ENCODE data around the gene MRPS18B. TPM values are rescaled to one million over a fixed set of nuclear protein-coding genes. Genes with fewer than 3 reads are reported as not detected.

MRPS18B gene
- total and polyA plus RNA-seq, 2 of the 13 experiments (the other 11 are each of a cell fraction or from before 2014, with no cell fraction given) = 125 to 131 TPM

DNA sequence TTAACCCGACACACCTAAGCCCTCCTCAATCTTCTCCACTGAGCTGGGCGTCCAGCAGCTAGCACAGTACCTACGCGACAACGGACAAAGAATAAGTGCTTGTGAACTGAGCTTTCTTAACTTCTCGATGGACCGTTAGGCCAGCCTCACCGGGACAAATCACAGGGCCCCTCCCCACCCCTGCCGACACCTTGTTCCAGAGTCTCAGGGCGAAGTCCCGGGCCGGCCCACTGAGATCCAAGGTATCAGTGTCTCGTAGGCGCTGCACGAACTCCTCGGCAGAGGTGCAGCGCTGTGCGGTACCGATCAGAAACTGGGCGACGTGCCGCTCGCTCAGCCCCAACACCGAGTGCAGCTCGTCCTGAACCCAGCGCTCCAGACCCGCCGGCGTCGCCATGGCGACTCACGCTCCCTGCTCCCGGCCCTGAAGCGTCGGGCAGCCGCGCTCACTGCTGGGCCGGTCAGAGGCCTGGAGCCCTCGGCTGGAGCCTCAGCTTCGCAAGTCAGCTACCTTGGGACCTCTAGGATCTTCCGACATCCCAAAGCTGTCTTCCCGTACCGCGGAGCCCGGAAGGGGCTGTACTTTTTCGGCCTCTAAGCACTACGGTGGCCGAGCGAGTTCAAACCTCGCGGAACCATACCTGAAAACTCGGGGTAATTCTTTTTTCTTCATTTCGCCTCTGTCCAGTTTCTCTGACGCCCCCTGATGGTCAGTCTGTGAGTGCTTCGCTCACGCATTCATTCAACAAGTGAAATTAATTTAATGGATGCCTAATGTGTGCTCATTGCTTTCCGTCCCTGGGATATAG lies 55.0 kb downstream of the MRPS18B start, which contains the start of gene DHX16 (continued):
- TF ChIP-seq GTF2F1 (IDR thresholded peaks at IDR 0.05; ENCODE audit: low read length) = no peak
- peak; percentile 67 for TF ChIP-seq AGO2 (optimal IDR thresholded peaks at IDR 0.05; ENCODE audit: low read depth, low read length)
- TF ChIP-seq, protein P1, sequence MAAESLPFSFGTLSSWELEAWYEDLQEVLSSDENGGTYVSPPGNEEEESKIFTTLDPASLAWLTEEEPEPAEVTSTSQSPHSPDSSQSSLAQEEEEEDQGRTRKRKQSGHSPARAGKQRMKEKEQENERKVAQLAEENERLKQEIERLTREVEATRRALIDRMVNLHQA (CRISPR knock-in tag; IDR thresholded peaks at IDR 0.05) = no peak
- no peak for TF ChIP-seq ZNF7 (CRISPR knock-in tag; IDR thresholded peaks at IDR 0.05)
- peak; percentile 93; the same call in 1 of the 2 replicates for TF ChIP-seq ZNF274 (CRISPR knock-in tag; IDR thresholded peaks at IDR 0.05)
- 0 out of 2 replicates have a peak, but pooled peaks have one; percentile 27 for TF ChIP-seq GPN1 (CRISPR knock-in tag; IDR thresholded peaks at IDR 0.05; ENCODE audit: borderline replicate concordance)
- TF ChIP-seq, protein P2, sequence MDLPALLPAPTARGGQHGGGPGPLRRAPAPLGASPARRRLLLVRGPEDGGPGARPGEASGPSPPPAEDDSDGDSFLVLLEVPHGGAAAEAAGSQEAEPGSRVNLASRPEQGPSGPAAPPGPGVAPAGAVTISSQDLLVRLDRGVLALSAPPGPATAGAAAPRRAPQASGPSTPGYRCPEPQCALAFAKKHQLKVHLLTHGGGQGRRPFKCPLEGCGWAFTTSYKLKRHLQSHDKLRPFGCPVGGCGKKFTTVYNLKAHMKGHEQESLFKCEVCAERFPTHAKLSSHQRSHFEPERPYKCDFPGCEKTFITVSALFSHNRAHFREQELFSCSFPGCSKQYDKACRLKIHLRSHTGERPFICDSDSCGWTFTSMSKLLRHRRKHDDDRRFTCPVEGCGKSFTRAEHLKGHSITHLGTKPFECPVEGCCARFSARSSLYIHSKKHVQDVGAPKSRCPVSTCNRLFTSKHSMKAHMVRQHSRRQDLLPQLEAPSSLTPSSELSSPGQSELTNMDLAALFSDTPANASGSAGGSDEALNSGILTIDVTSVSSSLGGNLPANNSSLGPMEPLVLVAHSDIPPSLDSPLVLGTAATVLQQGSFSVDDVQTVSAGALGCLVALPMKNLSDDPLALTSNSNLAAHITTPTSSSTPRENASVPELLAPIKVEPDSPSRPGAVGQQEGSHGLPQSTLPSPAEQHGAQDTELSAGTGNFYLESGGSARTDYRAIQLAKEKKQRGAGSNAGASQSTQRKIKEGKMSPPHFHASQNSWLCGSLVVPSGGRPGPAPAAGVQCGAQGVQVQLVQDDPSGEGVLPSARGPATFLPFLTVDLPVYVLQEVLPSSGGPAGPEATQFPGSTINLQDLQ (CRISPR knock-in tag; IDR thresholded peaks at IDR 0.05) = no peak
- peak; percentile 75 for TF ChIP-seq HOXA3 (CRISPR knock-in tag; IDR thresholded peaks at IDR 0.05)
- no peak for TF ChIP-seq GZF1 (CRISPR knock-in tag; IDR thresholded peaks at IDR 0.05)
- TF ChIP-seq ZNF629 (CRISPR knock-in tag; conservative IDR thresholded peaks at IDR 0.05) = no peak; the same call in 1 of the 2 replicates
- TF ChIP-seq ZMYM4 (CRISPR knock-in tag; IDR thresholded peaks at IDR 0.05) = peak; percentile 83
- TF ChIP-seq STAG1 (CRISPR knock-in tag; IDR thresholded peaks at IDR 0.05) = peak; percentile 84
- TF ChIP-seq, protein P3, sequence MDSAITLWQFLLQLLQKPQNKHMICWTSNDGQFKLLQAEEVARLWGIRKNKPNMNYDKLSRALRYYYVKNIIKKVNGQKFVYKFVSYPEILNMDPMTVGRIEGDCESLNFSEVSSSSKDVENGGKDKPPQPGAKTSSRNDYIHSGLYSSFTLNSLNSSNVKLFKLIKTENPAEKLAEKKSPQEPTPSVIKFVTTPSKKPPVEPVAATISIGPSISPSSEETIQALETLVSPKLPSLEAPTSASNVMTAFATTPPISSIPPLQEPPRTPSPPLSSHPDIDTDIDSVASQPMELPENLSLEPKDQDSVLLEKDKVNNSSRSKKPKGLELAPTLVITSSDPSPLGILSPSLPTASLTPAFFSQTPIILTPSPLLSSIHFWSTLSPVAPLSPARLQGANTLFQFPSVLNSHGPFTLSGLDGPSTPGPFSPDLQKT (CRISPR knock-in tag; IDR thresholded peaks at IDR 0.05; ENCODE audit: borderline replicate concordance) = no peak
- peak; percentile 45 for TF ChIP-seq ZNF296 (CRISPR knock-in tag; conservative IDR thresholded peaks at IDR 0.05)
- no peak for TF ChIP-seq ZFP36L2 (CRISPR knock-in tag; IDR thresholded peaks at IDR 0.05)
- TF ChIP-seq, protein P4, sequence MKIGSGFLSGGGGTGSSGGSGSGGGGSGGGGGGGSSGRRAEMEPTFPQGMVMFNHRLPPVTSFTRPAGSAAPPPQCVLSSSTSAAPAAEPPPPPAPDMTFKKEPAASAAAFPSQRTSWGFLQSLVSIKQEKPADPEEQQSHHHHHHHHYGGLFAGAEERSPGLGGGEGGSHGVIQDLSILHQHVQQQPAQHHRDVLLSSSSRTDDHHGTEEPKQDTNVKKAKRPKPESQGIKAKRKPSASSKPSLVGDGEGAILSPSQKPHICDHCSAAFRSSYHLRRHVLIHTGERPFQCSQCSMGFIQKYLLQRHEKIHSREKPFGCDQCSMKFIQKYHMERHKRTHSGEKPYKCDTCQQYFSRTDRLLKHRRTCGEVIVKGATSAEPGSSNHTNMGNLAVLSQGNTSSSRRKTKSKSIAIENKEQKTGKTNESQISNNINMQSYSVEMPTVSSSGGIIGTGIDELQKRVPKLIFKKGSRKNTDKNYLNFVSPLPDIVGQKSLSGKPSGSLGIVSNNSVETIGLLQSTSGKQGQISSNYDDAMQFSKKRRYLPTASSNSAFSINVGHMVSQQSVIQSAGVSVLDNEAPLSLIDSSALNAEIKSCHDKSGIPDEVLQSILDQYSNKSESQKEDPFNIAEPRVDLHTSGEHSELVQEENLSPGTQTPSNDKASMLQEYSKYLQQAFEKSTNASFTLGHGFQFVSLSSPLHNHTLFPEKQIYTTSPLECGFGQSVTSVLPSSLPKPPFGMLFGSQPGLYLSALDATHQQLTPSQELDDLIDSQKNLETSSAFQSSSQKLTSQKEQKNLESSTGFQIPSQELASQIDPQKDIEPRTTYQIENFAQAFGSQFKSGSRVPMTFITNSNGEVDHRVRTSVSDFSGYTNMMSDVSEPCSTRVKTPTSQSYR (CRISPR knock-in tag; IDR thresholded peaks at IDR 0.05; ENCODE audit: borderline replicate concordance) = no peak
- no peak for TF ChIP-seq TERF1 (CRISPR knock-in tag; IDR thresholded peaks at IDR 0.05)
- peak; percentile 64 for TF ChIP-seq NCOA2 (CRISPR knock-in tag; IDR thresholded peaks at IDR 0.05)
- no peak; the same call in 1 of the 2 replicates for TF ChIP-seq ZNF256 (CRISPR knock-in tag; conservative IDR thresholded peaks at IDR 0.05)
- TF ChIP-seq TOPORS (CRISPR knock-in tag; IDR thresholded peaks at IDR 0.05) = 0 out of 2 replicates have a peak, but pooled peaks have one; percentile 43
- TF ChIP-seq ZNF549 (CRISPR knock-in tag; IDR thresholded peaks at IDR 0.05) = no peak
- peak; percentile 85; the same call in 1 of the 2 replicates for TF ChIP-seq CBFB (CRISPR knock-in tag; IDR thresholded peaks at IDR 0.05)
- peak; percentile 97 for TF ChIP-seq ELF3 (CRISPR knock-in tag; IDR thresholded peaks at IDR 0.05)

Measured in HepG2 (cell line).